Kidney (tissue), 14 donors: ENCODE data around the gene UBA52. TPM values are rescaled to one million over a fixed set of nuclear protein-coding genes. Genes with fewer than 3 reads are reported as not detected.

Experiments used
- DNase-seq, 5 donors: peaks; one replicate each; pipeline ENCODE4 v3.0.0-alpha.2; 2013 to 2020
- FAIRE-seq: peaks from 2 replicates; lab custom pipeline; 2012; peaks lifted over from hg19 to GRCh38; lab: Jason Lieb, UNC
- H3K27ac ChIP-seq, 2 donors: one replicate each; pipeline ENCODE4 v1.7.0; 2013; ENCODE audit warnings: low read depth in 2 of 2, low read length in 2 of 2, inconsistent platforms in 1 of 2
- H3K27me3 ChIP-seq: one replicate; pipeline ENCODE4 v1.7.1; 2013; ENCODE audit warnings: low read length, inconsistent platforms; ENCODE audit not compliant: control insufficient read depth, insufficient read depth
- H3K36me3 ChIP-seq, 3 donors: one replicate each; pipeline versions ENCODE4 v1.7.0 to v1.7.1; 2013; ENCODE audit warnings: low read length in 3 of 3, control low read depth in 1 of 3, inconsistent platforms in 1 of 3; ENCODE audit not compliant: insufficient read depth in 3 of 3, control insufficient read depth in 2 of 3
- H3K4me1 ChIP-seq, 3 donors: one replicate each; pipeline versions ENCODE4 v1.7.0 to v1.7.1; 2013; ENCODE audit warnings: low read length in 3 of 3, inconsistent platforms in 1 of 3, low read depth in 1 of 3; ENCODE audit not compliant: control insufficient read depth in 2 of 3, insufficient read depth in 2 of 3
- H3K4me3 ChIP-seq, 3 donors: one replicate each; pipeline versions ENCODE4 v1.7.0 to v1.8.1; 2013; ENCODE audit warnings: low read length in 3 of 3, control low read depth in 1 of 3, inconsistent platforms in 1 of 3
- H3K9ac ChIP-seq, 3 donors: one replicate each; pipeline versions ENCODE4 v1.7.0 to v1.7.1; 2013; ENCODE audit warnings: low read length in 3 of 3, control low read depth in 1 of 3, inconsistent platforms in 1 of 3
- H3K9me3 ChIP-seq, 3 donors: one replicate each; pipeline versions ENCODE4 v1.7.0 to v1.7.1; 2013; ENCODE audit warnings: low read length in 3 of 3, control low read depth in 1 of 3, inconsistent platforms in 1 of 3; ENCODE audit not compliant: control insufficient read depth in 2 of 3, insufficient read depth in 1 of 3
- intact Hi-C: fragments of 100-400 bp; cut with DNase I; formaldehyde crosslinking; loops from one replicate; pipeline ENCODE4 v1.11.1; 2022
- polyA plus RNA-seq: library from polyadenylated mRNA; stranded (reverse); fragments of 350-450 nt; fragmentation: Illumina TruSeq; extraction: RNeasy Lipid Tissue Mini Kit (QIAGEN cat#74804); gene quantifications from one replicate; pipeline ENCODE4 v1.2.3, GENCODE V29; 2014; ENCODE audit warnings: low read depth, low replicate concordance; ENCODE audit not compliant: insufficient read depth
- total RNA-seq: library from RNA; stranded (reverse); fragmentation: NEBNext Ultra II Directional; extraction: Animal tissue kit (Norgen Biotek cat#: 25700); gene quantifications from one replicate; pipeline ENCODE4 v1.2.1, GENCODE V29; 2021
- TF ChIP-seq, protein P1 (sequence below): IDR thresholded peaks from 3 replicates; pipeline ENCODE4 v1.5.1; 2012; ENCODE audit warnings: mild to moderate bottlenecking, moderate library complexity, borderline replicate concordance; ENCODE audit not compliant: insufficient read depth; ENCODE audit errors: extremely low read depth
- donor health status: control.
- donor health status: control.
- donor health status: control.
- donor health status: control.
- donor health status: control.
- donor health status: DM: yes; HTN: yes; CAD: no.
- donor health status: Normal renal cell carcinoma (clear cell type).

UBA52 gene
- total and polyA plus RNA-seq, 2 donors from 2014 or later: 828 to 1,481 TPM

GRCh38 chr19:18594096-18594823, 22.6 kb downstream of the UBA52 start:
- Histone ChIP-seq H3K36me3 (peaks cover 0 to 3% (median 2%) of the 10 kb centered on the region in 3 donors), H3K27me3 (peaks cover 2% of the 10 kb centered on the region), H3K9ac (peak overlapping the region in 2 of 3 donors; percentile 12 to 65), H3K4me3 (peak overlapping the region in 2 of 3 donors; percentile 18 to 25), H3K9me3 (no peaks in the 10 kb centered on the region), H3K27ac (no peak overlapping the region), H3K4me1 (peaks cover 0 to 12% (median 0%) of the 10 kb centered on the region in 3 donors)
- FAIRE-seq (no peak), DNase-seq (peak; percentile 84 to 95 (median 92))
- intact Hi-C loops: loop anchor here (10.0 kb wide), 1 partner anchor 251 kb away; no protein-coding TSS in a partner anchor
- TF ChIP-seq, protein P1, sequence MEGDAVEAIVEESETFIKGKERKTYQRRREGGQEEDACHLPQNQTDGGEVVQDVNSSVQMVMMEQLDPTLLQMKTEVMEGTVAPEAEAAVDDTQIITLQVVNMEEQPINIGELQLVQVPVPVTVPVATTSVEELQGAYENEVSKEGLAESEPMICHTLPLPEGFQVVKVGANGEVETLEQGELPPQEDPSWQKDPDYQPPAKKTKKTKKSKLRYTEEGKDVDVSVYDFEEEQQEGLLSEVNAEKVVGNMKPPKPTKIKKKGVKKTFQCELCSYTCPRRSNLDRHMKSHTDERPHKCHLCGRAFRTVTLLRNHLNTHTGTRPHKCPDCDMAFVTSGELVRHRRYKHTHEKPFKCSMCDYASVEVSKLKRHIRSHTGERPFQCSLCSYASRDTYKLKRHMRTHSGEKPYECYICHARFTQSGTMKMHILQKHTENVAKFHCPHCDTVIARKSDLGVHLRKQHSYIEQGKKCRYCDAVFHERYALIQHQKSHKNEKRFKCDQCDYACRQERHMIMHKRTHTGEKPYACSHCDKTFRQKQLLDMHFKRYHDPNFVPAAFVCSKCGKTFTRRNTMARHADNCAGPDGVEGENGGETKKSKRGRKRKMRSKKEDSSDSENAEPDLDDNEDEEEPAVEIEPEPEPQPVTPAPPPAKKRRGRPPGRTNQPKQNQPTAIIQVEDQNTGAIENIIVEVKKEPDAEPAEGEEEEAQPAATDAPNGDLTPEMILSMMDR: peak; percentile 76

DNA sequence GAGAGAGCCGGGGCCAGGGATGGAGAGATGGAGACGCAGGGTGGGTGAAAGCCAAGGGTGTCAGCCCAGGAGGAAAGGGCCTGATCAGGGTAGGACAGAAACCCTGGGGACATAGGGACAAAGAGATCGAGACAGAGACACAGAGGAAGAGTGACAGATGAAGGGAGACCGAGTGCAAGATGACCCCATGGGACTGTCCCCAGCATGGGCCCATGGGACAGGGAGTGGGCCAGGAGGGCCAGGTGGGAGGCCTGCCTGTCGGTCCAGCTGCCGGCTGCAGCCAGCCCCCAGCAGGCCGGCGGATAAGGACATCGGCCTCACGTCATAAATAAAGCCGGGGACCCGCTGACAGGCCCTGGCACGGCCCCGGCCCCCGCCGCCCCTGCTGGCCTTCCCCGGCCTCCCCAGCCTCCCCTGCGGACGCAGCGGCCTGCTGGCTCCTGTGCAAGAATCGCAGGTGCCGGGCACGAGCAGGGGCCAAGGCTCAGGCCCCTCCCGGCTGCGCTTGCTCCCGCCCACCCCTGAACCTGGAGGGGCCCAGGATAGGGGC, 23.2 kb downstream of the UBA52 start:
- no peaks in the 10 kb centered on the region for H3K9me3 ChIP-seq
- peaks cover 0 to 6% (median 0%) of the 10 kb centered on the region in 3 donors for H3K4me1 ChIP-seq
- intact Hi-C loops: loop anchor here (10.0 kb wide), 1 partner anchor 250 kb away; no protein-coding TSS in a partner anchor
- FAIRE-seq (no peak), DNase-seq (peak in 1 of 5 donors; percentile 70)
- H3K9ac ChIP-seq: peak overlapping the region in 1 of 3 donors; percentile 65
- peak overlapping the region in 2 of 3 donors; percentile 18 to 25 for H3K4me3 ChIP-seq
- peaks cover 0 to 3% (median 2%) of the 10 kb centered on the region in 3 donors for H3K36me3 ChIP-seq
- TF ChIP-seq, protein P1: no peak
- H3K27me3 ChIP-seq: peaks cover 2% of the 10 kb centered on the region
- H3K27ac ChIP-seq: no peak overlapping the region

GRCh38 chr19:18595475-18595874, 23.8 kb downstream of the UBA52 start:
- Histone ChIP-seq H3K36me3 (peaks cover 0 to 3% (median 2%) of the 10 kb centered on the region in 3 donors), H3K4me3 (no peak overlapping the region), H3K9ac (no peak overlapping the region), H3K27ac (no peak overlapping the region), H3K4me1 (peaks cover 0 to 5% (median 0%) of the 10 kb centered on the region in 3 donors), H3K9me3 (no peaks in the 10 kb centered on the region), H3K27me3 (peaks cover 2% of the 10 kb centered on the region)
- TF ChIP-seq, protein P1: no peak
- FAIRE-seq: no peak
- no peak for DNase-seq
- intact Hi-C loops: loop anchor here (10.0 kb wide), 1 partner anchor 249 kb away; no protein-coding TSS in a partner anchor
